ENCODE data around the gene SYT7.

SYT7 gene

DNA sequence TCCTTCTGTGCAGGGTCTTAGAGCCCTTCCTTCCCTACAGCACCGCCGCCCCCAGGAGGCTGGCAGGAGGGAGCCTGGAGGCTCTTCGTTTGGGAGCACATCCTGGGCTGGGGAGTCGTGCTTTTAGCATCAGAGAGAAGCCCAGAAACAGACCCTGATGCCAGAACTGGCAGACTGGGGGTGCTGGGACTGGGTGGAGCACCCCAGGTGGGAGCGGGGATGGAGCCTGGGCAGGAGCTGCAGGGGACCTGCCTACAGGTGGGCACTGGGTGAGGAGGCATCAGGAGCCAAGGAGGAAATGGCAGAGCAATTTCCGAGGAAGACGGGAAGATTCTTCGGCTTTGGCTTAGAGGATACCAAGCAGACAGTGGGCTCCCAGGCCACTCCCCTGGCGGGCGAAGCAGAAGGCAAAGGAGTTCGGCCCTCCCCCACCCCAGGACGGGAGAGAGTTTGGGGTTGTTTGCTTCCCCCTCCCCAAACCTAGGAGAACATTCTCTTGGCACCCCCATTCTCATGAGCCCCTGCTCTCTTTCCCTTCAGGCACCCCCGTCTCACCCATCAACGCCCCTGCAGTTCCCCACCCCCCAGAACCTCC is 1.1 kb downstream of the SYT7 start:
- DNase-seq = no peak

DNA sequence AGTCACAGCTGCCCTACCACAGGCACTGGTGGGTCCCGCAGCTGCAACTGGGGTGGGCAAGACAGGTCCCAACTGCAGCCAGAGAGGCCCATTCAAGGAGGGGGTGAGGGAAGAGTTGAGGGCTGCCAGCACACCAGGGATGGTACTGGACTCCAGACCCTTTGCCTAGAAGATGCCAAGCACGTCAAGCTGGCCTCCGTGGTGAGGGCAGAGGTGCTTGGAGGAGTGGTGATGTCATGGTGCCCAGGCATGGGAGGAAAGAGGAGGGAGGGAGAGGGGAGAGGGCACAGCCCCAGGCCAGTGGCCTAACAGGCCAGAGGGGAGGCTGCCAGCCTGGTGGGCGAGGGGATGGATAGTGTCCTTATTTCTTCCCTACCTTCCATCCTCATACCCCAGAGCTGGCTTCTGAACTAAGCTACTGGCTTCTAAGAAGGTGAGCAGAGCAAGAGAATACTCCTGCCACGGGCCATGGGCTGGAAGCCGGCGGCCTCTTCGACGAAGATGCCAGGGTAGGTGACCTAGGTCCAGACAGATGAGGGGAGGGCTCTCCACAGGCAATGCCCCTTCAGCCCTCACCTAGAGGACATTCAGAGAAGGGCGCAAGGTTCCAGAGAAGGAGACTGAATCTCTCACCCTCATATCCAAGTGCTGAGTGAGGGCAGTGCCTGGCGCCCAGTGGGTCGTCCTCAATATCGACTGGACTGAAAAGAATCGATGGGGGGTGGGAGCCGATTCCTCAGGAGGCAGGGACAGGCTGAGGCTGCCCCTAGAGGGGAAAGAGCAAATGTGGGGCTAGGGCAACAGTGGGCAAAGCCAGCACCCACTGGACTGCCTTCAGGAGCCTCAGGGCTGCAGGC is 1.8 kb downstream of the SYT7 start:
- DNase-seq = no peak

DNA sequence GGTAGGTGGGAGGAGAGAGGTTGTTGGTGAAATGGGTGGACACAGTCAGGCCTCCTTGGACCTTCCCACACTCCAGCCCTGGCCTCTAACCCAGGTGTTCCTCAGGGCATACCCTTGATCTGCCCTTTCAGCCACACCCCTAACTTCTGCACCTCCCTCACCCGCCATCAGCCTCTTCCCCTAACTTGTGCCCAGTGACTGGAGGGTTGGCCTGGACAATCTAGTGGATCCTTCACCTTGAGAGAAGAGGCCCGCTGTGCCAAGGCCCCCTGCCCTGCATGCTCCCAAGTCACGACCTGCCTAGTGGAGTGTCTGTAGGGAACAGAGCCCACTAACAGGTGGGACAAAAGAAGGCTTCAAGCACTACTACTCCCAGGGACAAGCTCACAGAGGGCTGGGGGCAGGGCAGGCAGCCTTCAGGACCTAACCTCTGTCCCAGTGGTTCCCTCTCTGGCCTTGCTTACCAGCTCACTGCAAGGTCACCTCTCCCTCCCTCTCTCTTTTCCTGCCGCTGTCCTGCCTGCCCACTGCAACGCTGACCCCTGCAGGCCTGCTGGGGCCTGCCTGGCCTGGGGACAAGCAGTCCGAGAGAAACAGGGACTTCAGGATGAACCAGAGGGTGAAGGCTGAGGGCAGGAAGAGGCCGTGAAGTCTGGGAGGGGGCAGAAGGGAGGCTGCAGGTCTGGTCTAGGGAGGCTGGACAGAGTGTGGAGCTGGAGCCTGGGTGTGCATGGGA is 3.3 kb downstream of the SYT7 start:
- DNase-seq = no peak

DNA sequence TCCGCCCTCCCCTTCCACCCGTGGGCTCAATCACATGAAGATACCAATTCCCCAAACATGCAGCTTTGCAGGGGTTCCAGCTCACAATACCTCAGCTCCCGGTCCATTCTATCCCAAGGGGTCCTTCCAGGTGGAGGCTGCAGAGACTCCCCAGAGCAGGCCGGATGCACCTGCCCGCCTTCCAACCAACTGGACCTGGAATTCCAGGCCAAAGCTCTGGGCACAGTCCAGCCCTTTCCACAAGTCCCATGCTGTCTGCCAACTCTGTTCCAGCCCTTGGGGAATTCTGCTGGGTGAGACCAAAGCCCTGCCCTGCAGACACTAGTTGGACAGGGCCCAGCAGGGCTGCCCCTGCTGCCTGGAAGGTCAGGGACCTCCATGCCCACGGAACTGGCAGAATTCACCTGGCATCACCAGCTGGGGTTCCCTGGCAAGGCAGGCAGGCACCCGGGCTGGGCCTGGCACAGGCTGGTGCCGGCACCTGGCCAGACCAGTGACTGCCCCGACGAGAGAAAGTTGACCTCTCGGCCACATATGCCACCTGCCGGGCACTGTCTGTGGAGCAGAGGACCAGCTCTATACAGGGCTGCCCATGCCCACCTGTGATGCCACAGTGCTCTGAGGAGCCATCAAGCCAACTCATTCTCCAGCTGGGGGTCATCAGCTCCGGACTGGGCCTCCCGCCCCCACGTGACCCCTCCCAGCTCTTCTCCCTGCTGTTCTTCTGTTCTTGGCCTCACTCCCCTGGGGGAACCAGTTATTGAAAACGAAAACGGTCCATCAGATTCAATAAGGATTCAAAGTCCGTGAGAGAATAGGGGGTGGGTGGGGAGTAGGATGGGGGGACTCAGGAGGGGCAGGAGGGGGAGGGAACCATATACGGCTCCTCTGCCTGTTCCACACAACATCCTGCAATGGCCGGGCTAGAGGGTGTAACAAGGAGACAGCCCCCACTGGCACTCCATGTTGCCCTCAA is 4.7 kb downstream of the SYT7 start:
- no peak for DNase-seq

DNA sequence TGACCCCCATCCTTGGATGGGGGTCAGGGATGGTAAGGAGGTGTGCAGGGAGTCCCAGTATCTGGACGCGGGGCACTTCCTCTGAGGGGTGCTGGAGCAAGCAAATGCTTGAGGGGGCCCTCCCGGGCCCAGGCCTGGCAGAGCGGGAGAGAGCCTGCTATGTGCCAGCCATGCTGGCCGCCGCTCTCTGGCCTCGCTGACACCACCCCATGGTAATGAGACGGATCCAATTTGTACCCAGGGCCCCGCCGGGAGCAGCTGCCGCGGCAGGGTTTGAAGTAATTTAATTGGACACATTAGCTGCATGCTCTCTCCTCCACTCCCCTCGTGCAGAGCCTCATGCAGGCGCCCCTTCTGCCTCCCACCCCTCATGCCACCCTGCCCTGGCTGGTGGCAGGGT is 6.3 kb downstream of the SYT7 start:
- no peak for DNase-seq

DNA sequence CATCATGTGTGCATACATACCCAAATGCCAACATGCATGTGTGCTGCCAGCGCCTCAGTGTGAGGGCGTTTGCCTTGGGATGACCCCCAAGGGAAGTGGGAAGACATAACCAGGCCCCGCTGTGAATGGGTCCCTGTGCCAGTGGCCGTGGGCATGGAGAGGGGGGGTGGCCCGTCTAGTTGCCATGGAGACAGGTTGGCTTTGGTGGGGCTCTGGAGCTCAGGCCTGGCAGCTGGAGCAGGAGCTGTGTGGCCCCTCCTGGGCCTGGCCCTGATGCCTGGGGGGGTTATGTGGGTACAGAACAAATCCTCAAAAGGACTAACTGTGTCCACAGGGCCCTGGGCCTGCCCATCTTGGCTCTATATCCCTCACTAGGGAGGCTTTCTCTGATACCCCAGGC is 8.0 kb downstream of the SYT7 start:
- DNase-seq = no peak

DNA sequence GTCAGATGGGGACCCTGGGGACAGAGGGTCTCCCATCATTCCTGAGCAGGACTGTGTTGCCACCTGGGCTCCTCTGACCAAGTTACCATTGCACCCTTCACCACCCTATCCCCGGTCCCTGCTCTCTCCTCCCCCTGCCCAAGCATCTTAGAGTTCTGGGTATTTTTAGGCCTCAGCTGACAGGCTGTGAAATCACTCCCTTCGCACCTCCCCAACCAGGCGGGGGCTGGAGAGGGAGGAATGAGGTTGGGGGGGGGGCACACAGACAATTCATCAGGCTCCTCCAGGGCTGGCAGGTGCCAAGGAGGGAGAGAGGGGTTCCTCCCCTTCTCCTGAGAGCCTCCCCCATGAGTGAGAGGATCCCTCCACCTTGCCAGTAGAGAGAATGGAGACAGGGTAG is 9.0 kb downstream of the SYT7 start:
- no peak for DNase-seq

DNA sequence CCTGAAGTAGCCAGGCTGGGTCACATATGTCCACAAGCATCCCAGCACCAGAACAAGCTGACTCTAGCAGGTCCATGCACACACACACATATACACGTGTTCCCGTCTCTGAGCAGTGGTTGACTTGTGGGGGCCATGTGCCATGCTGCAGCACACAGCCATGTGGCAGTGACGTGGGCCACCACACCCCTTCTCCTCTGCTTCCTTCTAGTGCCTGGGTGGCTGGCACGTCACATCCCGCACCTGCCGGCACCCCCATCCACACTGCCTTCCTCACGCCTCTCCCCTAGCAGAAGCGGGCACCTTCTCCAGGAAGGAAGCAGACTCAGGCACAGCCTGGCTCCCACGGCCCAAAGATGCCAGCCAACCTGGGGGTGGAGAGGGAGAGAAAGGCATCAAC is 9.5 kb downstream of the SYT7 start:
- DNase-seq = no peak

DNA sequence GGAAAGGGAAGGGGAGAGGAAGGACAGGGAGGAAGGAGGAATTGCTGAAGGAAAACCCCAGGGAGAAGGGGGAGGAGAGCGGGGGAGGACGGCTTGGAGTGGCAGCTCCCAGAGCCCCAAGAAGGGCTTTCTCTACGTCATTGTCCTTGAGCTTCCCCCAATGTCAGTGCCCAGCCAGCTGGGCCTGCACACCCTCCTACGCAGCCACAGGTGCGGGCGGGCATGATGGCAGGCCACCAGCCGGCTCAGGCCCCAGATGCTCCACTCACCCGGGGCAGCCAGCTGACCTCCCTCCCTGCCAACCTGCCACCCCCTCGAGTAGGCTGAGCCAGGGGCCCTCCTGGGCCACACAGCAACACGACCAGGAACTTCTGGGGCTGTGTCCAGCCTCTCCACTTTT is 11.2 kb downstream of the SYT7 start:
- no peak for DNase-seq

DNA sequence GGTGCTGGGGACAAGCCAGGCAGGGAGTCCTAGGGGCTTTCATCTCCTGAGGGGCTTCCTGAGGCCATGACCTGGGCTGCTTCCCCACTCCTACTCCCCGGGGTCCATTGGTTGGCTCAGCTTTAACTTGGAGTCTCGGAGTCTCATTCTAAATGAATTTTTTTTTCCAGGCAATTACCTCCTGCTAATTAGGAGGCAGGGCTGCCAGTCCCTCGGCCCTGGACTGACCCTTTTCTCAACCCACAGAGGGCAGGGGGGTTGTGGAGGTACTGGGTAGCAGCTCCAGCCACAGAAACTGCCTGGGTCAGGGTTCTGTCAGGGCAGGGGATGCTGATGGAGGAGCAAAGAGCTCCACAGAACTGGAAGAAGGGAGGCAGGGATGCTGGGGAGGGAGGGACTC is 11.9 kb downstream of the SYT7 start:
- DNase-seq = no peak

DNA sequence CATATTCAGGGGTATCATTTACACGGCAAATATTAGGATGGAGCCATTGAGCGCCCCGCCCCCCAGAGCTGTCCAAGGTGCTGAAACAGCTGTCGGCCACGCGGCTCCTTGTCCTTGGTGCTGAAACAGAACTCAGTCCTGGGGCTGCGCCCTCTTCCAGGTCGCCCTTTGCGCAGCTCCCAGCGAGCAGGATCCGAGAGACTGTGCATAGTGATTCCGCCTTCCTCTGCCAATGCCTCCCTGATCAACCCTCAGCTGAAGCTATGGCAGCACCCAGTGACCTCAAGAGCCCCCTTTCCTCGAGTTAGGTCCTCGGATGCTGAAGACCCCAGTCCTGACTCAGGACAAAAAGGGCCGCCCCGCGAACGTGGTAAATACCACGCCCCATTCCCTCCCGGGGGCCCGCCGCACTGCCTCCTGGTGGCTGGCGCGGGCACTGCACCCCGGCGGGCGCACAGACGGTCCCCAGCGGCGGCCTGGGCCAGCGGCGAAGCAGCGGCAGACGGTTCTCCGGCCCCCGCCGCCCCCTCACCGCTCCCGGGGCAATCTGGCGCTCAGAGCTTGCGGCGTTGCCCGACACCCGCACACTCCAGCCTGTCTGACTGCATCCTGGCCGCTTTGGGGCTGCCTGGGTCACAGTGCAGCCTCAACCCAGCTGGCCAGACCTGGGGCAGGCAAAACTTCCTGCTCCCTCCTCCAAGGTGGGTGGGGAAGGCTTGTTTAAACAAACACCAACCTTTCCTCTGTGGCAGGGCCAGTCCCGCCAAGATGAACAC is 13.4 kb downstream of the SYT7 start:
- DNase-seq = peak; percentile 54

DNA sequence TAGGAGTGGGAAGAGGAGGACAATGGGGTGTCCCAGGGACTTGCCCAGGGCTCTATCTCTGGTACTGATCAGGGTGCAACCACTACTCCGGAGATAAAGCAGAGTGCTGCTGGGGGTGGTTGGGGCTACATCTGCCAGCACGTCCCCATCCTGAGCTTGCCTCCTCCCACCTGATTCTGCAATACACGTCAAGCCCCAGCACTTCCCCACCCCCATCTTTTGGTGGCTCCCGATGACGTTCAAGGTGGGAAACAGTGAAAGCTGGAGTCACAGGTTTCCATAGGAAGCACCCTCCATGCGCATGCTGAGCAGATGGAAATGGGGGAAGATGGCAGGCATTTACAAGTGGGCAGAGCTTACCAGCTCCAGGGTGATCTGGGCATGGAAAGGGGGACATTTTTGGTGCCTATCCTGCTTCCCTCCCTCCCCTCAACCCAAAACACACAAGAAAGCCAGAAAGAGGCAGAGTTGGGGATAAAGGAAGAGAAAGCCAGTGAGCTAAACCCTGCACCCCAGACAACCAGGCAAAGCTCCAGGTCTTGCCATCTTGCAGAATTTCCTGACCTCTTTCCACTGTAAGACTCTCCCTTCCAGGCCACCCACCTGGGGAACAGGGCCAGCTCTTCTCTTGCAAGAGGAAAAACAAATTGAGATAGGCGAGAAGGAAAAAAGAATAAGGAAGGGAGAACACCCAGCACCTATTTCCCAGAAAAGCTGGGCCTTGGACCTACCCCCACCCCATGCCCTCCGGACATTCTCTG is 15.8 kb downstream of the SYT7 start:
- no peak for DNase-seq

DNA sequence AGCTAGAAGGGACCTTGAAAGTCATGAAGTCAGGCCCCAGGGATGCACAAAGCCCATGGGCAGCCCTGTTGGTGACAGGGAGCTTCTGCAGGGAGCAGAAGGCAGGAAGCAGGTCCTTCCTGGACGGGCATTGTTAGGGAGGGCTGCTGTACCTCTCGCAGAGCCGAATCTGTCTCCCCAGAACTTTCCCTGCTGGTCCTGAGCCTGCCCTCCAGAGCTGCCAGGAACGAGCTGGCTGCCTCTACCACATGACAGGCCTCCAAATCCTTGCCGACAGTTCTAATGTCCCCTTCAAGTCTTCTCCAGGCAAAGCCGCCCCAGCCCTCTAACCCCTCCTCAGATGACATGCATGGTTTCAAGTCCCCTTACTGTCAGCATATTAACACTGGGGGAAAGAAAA is 20.1 kb downstream of the SYT7 start:
- no peak for DNase-seq

DNA sequence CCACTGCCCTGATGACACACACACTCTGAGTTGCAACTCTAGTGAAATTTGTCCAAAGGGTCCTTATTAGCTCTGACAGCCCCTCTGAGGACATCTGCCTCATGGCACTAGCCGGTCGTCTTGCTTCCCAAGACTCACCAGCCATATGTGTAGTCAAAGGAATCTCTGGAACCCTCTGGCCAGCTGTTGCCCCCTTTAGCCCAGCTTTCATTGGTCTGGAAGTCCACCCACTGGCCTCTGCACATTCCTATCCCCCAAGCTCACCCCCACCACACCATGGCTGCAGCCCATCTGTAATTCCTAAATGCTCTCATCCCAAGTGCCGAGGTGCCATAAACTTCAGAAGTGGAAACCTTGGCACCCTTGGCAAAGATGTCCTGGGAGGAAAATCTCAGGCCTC is 24.3 kb downstream of the SYT7 start:
- no peak for DNase-seq

DNA sequence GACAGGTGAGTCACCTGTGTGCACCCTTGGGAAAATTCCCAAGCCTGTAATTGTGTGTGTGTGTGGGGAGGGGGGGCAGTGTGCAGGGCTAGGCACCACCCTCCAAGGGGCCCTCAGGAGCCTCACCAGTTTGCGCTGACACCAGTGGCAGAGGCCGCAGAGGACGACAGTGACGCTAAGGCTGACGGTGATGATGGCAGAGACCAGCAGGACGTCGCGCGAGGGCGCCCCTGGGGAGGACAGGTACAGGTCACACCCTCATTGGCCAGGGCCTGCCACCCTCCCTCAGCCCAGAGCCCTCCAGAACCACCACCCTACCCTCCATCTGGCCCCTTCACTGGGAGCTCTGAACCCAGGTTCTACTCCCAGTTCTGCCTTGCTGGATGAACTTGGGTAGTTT is 24.9 kb downstream of the SYT7 start:
- no peak for DNase-seq

DNA sequence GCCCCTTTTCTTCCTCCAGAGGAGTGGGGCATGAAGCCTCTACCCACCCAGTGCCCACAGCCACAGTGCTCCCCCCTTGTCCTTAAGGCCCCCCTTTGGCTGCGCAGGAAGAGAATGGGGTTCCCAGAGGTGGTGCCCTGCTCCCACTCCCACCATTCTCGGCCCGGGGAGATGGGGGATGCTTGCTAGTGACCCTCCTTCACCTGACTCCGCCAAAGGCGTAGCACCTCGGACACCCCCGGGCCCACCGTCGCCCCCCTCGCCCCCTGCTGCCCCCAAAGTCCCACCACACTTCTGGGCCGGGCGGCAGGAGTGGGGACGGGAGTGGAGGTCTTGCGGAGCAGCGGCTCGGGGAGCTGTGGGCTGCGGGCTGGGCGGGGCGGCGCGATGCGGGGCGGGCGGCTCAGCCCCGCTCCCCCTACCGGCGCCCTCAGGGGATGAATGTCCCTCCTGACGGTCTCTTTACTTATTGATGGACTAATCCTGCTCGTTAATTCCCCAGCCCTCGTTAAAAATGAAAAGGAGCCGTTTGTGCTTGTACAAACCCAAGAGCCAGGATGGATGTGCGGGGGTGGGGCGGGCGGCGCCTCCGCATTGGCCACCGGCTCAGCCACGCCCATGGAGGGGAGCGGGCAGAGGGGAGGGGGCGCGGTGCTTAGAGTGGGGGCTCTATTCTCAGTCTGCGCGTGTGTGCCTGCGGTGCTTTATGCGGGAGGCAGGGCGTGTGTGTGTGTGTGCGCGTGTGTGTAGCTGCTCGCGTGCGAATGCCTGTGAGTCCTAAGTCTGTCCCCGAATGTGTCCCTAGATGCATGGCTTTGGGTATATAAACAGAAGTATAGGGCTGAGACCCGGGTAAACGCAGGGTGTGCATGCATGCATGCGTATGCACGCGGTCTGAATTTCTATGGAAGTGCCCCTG is 25.6 kb downstream of the SYT7 start:
- DNase-seq = no peak

DNA sequence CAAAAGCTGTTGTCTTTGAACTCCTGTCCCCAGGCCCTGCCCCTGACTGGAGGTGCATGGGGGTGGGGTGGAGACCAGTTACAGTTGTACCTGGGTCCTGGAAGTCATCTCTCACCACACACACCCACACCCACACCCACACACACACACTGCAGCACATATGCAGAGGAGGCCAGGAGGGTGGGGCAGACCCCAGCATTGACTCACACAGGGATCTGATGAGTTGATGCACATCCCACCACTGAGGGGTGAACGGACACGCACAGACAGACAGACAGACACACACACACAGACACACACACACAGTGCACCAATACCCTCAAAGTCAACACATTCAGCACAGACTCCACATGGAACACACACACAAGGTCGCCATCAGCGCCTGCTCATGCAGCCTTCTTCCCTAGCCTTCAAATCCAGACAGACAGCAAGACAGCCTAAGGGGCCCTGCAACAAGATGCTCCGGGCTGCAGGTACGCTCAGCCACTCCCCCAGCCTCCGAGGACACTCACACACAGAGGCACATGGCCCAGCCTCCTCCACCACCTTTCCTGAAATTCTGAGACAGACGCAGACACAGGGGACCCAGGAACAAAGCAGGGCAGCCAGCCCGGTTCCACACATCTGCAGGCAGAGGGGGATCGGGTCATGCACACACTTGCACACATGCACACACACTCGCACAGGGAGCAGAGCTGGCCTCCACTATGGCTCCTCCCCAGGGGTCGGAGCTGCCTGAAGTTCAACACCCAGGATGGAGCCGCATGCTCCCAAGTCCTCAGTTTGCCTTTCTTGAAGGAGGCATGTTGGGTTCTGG is 26.5 kb downstream of the SYT7 start:
- peak; percentile 30 for DNase-seq

DNA sequence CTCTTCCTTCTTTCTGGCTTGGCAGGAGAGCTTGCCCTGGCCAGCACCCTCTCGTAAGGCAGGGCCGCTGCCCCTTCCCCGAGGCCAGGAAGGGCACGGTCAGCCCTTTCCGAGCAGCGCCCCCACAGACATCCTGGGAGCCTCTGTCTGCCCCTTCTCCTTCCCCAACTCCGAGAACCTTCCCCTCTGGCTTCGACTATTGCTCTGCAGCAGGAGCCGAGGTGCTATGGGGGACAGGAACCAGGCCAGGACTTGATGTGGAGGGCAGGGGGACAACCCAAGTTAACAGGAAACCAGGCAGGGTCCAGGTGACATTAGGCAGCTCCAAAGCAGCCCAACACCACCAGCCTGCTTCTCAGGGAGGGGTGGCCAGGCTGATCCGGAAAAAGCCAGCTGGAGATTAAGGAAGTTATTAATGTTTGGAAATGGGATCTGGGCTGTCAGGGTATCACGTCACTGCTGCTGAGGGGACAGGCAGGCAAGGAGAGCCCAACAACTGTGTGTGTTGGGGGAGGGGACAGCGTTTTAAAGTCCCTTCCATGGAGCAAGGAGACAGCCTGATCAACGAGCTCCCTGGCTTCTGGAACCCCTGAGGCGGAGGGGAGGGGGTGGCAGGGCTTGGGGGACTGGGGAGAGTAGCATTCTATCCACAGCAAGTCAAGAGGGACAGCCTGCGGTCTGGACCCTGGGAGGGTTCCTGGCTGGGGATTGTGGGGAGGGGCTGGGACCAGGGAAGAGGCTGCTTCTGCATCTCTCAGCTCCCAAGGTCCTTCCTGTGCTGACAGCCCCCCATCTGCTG is 27.3 kb downstream of the SYT7 start:
- DNase-seq = no peak

Measured in activated CD8-positive, alpha-beta memory T cell treated with anti-CD3 and anti-CD28 coated beads, Interleukin-2, amount 50 U/mL, for 4 hours (primary cell).